Dermis microvascular lymphatic vessel endothelial cell (primary cell): ENCODE data around the gene PRM1. TPM values are rescaled to one million over a fixed set of nuclear protein-coding genes. Genes with fewer than 3 reads are reported as not detected.
"Not testable (repeated sequence)": the region's sequence is repeated elsewhere in the genome, so short reads cannot be mapped to it uniquely, and the experiment has no call there.

Experiments used
- DNase-seq, 2 donors: peaks; one replicate each; pipeline versions ENCODE4 v3.0.0 to v3.0.0-alpha.2; 2010; ENCODE audit warnings: low read depth in 2 of 2
- total RNA-seq: library from RNA; depleted of rRNA; stranded (reverse); fragments of >200 nt; gene quantifications from 2 replicates; pipeline ENCODE4 v1.2.1, GENCODE V29; 2014

Gene PRM1
- total RNA-seq, 1 donor from 2014 or later = not detected

DNA sequence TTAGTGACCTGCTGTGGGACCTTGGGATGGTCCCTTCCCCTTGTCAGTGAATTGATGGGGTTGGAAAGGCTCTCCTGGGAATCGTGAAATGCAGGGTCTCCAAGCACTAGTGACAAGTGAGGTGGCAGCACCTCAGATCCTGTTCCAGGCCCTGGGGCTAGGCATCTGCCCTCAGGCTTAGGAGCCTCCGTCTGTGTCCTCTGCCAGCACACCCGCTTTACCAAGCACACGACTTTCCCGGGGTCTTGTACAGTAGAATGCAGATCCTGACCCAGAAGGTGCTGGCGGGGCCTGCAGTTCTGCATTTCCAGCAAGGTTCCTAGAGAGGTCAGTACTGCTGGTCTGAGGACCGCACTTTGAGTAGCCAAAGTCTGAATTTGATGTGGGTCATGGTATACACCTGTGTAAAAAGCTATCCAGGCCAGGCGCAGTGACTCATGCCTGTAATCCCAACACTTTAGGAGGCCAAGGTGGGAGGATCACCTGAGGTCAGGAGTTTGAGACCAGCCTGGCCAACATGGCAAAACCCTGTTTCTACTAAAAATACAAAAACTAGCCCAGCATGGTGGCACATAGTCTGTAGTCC, 33.3 kb upstream of the PRM1 start:
- DNase-seq = no peak

DNA sequence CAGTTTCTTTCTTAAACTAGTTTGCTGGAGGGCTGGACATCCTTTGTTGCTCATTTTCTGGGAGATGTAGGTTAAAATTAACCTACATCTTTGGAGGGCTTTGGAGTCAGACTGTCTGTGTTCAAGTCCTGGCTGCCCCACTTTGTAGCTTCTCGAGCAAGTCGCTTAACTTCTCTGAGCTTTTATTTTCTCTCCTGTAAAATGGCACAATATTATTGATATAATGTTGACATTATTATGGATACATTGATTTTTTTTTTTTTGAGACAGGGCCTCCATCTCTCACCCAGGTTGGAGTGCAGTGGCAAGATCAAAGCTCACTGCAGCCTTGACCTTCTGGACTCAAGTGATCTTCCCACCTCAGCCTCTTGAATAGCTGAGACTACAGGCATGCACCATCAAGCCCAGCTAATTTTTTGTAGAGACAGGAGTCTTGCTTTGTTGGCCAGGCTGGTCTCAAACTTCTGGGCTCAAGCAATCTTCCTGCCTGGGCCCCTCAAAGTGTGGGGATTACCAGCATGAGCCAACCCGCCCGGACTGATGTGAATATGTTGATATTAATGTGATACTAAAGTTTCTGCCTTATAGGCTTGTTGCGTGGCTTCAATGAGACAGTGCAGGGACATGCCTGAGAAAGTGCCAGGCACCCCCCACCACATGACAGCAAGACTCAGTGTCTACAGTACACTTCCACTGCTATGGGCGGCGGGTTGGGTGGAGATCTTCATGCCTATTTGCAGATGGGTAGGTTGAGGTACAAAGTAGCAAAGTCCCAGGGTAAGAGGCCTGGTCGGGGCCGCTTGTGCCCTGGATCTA, 32.6 kb upstream of the PRM1 start:
- DNase-seq = no peak

DNA sequence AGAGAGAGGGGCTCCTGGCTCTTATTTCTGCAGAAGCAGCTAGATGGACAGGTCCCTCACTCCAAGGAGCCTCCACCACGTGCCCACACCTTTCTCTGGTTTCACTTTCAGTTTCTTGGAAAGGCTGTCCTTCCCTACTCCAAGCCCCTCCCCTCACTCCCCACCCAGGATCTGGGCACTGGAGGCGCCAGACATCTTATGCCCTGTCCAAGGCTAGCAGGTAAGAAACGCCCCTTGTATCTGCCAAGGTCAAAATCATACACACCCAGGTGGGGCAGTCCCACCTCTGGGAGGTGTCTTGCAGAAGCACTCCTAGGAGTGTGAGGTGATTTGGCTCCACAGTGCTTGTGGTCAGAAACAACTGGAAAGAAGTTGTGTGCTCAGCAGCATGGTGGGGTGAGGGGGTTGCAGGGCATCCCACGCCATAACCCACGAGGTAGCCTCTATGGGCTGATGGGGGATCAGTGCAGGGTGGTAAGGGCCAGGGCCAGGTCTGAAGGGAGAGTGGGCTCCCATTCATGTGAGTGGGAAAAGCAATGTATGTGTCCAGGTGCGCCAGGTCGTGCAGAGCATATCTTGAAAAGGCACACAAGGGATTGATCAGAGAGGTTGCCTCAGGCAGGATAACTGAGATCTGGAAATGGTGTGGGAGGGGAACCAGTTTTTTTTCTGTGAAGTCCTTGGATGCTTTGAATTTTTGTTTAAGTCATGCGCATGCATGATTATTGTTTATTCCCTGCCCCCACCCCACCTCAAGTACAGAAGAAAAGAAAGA, 31.8 kb upstream of the PRM1 start:
- no peak for DNase-seq

DNA sequence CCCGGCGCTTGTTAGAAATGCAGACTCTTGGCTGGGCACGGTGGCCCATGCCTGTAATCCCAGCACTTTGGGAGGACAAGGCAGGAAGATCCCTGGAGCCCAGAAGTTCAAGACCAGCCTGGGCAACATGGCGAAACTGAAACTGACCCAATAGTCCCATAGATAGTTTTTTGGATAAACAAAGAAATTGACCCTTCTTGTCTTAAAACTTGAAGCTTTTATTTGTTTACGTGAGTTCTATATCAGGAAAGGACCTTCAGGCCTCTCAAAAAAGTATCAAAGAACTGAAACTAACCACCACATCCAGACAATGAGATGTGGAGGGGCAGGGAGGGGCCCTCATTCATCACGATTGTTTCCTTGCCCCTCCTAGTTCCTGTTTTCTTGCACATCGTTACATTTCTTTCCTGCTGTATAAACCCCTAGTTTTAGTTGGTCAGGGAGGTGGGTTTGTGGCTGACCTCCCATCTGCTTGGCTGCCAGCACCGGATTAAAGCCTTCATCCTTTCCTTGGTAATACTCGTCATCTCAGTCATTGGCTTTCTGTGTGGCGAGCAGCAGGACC, 29.9 kb upstream of the PRM1 start:
- peak in 1 of 2 donors; percentile 30 for DNase-seq

DNA sequence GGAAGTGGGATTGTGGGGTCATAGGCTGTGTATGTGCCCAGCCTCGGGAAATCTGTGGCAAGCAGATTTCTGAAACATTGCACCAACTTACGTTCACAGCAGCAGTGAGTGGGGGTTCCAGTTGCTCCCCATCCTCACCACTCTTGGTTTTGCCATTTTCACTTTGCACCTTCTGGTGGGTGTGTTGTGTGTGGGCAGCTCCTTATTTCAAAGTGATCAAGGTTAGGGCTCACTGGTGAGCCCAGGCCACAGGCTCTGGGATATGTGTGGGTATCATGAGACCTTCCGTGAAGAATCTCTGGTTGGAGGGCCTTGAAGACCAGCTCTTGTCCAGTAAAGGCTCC, 29.5 kb upstream of the PRM1 start:
- no peak for DNase-seq

DNA sequence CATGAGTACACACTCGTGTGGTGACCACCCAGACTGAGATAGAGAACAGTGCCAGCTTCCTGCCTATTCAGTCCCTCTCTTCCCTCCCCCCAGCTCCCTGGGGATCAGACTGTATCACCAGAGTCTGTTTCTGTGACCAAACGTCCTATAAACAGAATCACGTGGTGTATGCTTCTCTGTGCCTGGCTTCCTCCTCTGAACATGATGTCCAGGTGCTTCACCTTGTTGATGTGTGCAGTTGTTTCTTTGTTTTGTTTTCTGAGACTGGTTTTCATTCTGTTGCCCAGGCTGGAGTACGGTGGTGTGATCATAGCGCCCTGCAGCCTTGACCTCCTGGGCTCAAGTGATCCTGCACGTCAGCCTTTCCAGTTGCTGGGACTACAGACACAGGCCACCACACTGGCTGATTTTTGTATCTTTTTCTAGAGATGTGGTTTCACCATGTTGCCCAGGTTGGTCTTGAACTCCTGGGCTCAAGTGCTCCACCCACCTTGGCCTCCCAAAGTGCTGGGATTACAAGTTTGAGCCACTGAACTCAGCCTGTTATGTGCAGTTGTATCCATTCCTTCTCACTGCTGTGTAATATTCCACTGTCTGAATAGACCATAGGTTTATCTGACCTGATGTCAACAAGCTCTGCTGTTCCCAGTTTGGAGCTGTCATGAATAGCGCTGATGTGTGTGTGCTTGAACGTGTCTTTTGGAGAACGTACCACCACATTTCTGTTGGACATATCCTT, 28.9 kb upstream of the PRM1 start:
- DNase-seq = no peak

DNA sequence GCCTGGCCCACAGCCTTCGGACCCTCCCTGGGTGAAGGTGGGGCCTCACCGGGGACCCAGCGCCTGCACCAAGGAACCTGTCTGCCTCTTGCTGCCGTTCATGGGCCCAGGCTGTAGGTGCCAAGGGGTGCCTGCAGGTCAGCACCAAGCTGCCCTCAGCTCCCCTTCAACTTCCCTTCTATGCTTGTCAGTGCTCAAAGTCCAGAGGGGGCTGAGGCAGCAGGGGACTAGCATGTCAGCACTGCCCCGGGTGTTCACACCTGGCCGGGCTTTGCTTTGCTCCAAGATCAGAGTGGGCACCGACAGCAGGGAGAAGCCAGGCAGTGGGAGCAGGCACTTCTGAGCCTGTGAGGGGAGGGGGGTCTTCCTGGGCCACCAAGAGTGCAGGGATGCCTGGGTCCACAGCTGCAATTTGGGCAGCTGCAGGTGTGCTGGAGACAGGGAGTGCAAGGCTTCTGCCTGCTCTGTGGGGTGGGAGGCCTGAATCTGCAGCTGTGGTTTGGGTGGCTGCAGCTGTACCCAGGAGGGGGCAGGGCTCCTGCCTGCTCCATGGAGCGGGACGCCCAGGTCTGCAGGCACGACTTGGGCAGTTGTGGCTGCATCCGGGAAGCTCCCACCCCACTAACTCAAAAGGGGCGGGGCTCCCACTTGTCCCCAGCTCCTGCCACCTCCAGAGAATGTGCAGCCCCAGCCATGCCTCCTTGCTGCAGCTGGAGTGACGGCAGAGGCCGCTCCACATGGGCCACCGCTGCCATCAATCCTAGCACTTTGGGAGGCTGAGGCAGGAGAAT, 27.6 kb upstream of the PRM1 start:
- no peak for DNase-seq

DNA sequence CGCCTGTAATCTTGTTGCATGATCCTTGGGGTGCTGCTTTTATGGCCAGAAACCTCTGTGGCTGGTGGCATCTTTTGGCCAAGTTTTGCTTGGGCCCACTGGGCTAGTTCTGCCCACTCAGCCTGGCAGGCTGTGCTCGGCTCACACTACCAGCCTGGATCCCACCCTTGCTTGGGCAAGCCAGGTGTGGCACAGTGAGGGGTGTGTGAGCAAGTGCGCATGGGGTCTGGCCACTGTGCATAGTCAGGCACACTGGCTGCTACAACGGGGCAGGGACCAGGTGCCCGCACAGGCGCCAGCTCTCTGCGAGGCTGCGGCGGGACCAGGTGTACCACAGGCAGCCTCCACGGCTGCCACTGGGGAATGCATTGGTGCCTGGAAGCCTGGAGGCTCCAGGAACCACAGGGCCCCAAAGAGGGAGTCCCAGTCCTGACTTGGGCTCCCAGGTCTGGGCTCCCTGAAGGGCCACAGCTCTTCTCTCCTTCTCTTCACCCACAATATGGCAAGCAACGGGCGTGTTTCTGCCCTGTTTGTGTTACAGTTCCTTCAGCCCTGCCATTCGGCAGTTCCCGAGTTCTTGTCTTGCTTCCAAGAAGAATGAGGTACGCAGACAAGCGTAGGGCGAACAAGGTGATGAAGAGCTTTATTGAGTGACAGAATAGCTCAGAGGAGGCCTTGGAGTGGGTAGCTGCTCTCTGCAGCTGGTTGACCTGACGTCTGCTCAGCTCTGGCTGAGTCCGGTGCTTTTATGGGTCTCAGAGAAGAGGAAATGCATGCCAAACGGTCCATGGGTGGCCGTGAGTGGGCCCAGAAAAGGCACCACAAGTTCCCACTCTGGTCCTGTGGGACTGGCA, 26.7 kb upstream of the PRM1 start:
- no peak for DNase-seq

DNA sequence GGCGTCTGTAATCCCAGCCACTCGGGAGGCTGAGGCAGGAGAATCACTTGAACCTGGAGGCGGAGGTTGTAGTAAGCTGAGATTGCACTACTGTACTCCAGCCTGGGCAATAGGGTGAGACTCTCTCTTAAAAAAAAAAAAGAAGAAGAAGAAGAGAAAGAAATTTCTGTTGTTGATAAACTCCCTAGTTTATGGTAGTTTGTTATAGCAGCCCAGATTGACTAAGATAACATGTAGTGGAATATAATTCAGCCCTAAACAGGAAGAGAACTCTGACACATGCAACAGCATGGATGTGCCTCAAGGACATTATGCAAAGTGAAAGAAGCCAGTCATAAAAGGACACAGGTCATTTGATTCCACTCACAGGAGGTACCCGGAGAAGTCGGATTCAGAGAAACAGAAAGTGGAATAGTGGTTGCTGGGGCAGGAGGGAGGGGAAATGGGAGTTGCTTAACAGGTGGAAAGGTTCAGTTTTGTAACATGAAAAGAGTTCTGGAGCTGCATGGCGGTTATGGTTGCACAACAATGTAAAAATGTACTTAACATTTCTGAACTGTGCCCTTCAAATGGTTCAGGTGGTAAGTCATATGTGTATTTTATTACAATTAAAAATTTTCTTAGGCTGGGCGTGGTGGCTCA, 26.0 kb upstream of the PRM1 start:
- DNase-seq = no peak

DNA sequence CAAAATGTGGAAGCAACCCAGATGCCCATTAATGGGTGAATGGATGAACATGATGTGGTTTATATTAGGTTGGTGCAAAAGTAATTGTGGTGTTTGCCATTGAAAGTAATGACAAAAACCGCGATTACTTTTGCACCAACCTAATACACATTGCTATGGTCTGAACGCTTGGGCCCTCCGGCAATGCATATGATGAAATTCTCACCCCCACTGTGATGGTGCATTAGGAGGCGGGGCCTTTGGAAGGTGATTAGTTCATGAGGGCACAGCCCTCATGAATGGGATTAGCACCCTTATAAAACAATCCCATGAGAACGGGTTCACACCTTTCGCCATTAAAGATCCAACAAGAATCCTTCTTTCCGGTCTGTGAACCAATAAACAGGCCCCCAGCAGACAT, 25.3 kb upstream of the PRM1 start:
- DNase-seq = no peak

DNA sequence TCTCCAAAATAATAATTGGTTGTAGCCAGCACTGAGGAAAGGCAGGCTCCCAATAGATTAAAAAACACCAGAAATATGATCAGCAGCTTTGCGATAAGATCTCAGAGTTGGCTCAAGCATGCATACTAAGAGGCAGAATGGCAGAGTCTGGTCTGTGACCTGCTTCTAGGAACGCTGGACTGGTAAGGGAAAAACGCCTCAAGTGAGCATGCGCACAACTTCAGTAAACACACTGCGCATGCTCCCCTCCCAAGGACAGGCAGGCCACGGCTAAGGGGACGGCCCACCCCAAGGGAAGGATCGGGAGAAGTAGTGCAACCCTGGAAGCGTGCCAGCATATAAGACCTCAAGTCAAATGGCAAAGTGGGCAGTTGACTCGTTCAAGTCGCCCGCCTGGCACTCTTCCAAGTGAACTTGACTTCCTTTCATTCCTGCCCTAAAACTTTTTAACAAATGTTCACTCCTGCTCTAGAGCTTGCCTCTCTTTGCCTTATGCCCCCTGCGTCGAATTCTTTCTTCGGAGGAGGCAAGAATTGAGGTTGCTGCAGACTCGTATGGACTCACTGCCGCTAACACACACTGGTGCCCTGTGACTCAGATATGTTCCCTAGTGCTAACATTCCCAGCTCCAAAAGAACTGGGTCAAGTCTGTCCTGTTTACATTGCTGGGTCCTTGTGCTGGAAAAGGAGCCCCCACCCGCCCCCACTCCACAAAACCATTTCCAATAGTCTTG, 22.4 kb upstream of the PRM1 start:
- no peak for DNase-seq

DNA sequence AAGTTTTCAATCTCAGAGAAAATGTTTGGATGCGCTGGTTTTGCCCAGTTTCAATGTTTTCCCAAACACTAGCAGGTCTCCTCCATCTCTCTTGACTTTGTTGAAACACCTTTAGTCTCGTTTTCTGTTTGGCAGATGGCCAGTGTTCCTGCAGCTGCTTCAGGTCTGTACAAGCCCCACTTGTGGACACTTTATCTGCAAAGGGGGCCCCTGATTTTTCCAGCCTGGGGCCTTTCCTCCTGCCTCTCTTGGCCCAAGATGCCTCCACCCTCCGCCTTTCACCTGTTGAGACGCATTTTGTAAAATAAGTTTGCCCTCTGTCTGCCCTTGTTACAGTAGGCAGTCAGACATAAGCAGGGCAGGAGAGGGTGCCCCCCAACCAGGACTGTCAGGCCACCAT, 21.8 kb upstream of the PRM1 start:
- DNase-seq = no peak

DNA sequence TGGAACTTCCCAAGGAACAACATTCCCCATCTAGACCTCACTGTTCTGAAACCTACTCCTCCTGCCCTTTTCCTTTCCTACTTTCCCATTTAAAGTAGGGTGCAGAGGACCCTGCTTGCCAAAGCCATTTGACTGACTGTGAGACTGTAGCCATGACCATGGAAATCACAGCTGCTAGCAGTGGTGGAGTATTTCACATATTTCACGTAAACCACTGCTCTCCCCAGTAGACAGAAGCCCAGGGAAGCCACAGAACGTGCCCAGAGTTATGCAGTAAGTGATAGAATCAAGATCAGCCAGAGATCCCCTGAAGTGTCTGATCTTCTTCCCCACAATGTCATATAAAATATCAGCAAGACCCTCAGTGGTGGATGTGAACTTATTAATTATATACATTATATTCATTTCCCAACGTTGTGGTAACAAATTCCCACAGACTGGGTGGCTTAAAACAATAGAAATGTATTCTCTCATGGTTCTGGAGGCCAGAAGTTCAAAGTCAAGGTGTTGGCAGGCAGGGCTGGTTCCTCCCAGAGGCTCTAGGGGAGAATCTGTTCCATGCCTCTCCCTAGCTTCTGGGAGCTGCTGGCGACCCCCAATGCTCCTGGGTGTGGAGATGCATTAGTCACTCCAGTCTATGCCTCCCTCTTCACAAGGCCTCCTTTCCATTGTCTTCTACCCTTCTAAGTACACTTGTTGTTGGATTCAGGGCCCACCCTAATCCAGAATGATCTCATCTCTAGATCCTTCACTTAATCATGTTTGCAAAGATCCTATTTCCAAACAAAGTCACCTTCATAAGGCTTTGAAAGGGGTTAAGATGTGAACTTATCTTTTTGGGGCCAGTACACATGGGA, 20.7 kb upstream of the PRM1 start:
- no peak for DNase-seq

DNA sequence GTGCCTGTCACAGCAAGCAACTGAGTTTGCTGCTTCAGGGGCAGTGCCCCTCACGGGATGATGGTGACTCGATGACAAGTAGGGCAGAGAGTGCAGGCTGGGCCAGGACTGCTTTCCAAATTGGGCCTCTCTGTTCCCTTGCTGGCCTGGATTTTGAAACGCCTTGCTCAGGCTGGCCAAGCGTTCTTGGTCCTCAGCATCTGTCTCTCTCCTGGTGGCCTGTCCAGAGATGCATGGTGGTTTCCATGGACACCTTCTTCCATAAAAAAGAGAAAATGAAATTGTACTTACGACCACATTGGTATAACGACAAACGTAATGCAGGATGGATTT, 19.4 kb upstream of the PRM1 start:
- no peak for DNase-seq

DNA sequence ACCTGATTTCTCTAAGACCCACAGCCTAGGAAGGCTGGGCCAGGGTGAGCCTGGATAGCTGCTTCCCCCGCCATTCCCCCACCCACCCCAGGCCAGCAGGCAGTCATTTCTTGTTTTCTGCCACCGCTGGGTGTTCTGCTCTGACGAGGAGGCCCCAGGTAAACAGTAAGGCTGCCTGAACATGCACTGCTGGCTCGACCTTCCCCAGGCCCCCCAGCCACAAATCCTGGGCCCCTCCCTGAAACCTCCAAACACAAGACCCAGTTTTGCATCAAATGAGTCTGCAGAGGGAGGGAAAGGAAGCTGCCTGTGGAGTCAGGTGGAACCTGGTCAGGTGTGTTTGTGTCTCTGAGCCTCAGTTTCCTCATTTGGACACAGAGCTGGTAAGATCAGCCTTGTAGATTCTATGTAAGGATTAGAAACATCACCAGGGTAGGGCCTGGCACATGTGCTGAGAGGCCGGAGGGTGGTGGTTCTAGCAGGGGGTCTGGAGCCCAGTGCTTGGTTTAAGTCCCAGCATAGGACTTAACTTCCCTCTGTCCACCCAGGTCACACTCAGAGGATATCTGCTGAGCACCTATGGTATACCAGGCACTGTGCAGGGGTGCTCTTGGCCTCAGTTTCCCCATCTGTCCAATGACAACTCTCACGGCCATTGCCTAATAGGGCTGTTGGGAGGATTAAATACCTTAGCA, 18.9 kb upstream of the PRM1 start:
- no peak for DNase-seq

DNA sequence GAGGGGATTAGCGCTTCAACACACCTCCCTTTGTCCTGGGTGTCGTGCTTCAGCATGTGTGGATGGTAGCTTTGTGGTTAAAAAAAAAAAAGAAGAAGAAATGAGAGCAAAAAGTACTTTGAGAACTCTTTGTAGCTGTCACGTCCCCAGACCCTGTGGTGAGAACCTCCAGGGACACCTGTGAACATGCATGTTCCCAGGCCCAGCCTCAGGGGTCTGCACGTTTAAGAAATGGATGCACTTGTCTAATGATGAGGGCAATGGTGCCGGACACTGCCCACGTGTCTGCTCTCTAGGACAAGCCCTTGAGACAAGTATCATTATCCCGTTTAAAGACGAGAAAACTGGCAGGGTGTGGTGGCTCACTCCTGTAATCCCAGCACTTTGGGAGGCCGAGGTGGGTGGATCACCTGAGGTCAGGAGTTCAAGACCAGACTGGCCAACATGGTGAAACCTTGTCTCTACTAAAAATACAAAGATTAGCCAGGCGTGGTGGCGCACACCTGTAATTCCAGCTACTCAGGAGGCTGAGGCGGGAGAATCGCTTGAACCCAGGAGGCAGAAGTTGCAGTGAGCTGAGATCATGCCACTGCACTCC, 17.9 kb upstream of the PRM1 start:
- not testable (repeated sequence) for DNase-seq
